Hepatocyte (in vitro differentiated cells): ENCODE measurements around the gene TAS2R60. TPM values are rescaled to one million over a fixed set of nuclear protein-coding genes. Genes with fewer than 3 reads are reported as not detected.
"Not testable (repeated sequence)": the region's sequence is repeated elsewhere in the genome, so short reads cannot be mapped to it uniquely, and the experiment has no call there.

Source experiments
- DNase-seq: peaks from one replicate; pipeline ENCODE4 v3.0.0-alpha.2; 2016; ENCODE audit warnings: low spot score
- H2AFZ ChIP-seq: fragments of 200-600 bp; sonication (generic); 2 replicates; pipeline ENCODE4 v1.6.0; 2016; ENCODE audit warnings: antibody characterized with exemption, mild to moderate bottlenecking
- H3K27ac ChIP-seq: fragments of 200-600 bp; sonication (generic); 2 replicates; pipeline ENCODE4 v1.5.1; 2016; ENCODE audit warnings: mild to moderate bottlenecking
- H3K27me3 ChIP-seq: fragments of 200-600 bp; sonication (generic); 2 replicates; pipeline ENCODE4 v1.6.1; 2016
- H3K36me3 ChIP-seq: fragments of 200-600 bp; sonication (generic); replicated peaks from 2 replicates; pipeline ENCODE4 v1.5.1; 2016; ENCODE audit warnings: low read depth; ENCODE audit not compliant: insufficient read depth
- H3K4me1 ChIP-seq: fragments of 200-600 bp; sonication (generic); 2 replicates; pipeline ENCODE4 v1.5.1; 2016; ENCODE audit warnings: mild to moderate bottlenecking, moderate library complexity; ENCODE audit not compliant: insufficient read depth
- H3K4me2 ChIP-seq: fragments of 200-600 bp; sonication (generic); 2 replicates; pipeline ENCODE4 v1.6.0; 2016
- H3K4me3 ChIP-seq: fragments of 200-600 bp; sonication (generic); 2 replicates; pipeline ENCODE4 v1.5.1; 2016; ENCODE audit warnings: mild to moderate bottlenecking
- H3K79me2 ChIP-seq: fragments of 200-600 bp; sonication (generic); 2 replicates; pipeline ENCODE4 v1.6.0; 2017; ENCODE audit warnings: mild to moderate bottlenecking
- H3K9me2 ChIP-seq: fragments of 200-600 bp; sonication (generic); replicated peaks from 2 replicates; pipeline ENCODE4 v1.6.0; 2017; ENCODE audit warnings: mild to moderate bottlenecking; ENCODE audit not compliant: insufficient read depth
- H3K9me3 ChIP-seq: fragments of 200-600 bp; sonication (generic); 2 replicates; pipeline ENCODE4 v1.5.1; 2016; ENCODE audit warnings: low read depth, mild to moderate bottlenecking
- H4K20me1 ChIP-seq: fragments of 200-600 bp; sonication (generic); 2 replicates; pipeline ENCODE4 v1.6.0; 2016; ENCODE audit warnings: mild to moderate bottlenecking; ENCODE audit not compliant: insufficient read depth, poor library complexity, severe bottlenecking
- EZH2 ChIP-seq: fragments of 200-600 bp; sonication (generic); IDR thresholded peaks from 2 replicates; pipeline ENCODE4 v1.6.1; 2016; ENCODE audit warnings: antibody characterized with exemption, mild to moderate bottlenecking, borderline replicate concordance
- EZH2phosphoT487 ChIP-seq: fragments of 200-600 bp; sonication (generic); IDR thresholded peaks from one replicate; pipeline ENCODE4 v1.6.1; 2018; ENCODE audit warnings: antibody characterized with exemption, mild to moderate bottlenecking, low read depth, moderate library complexity; ENCODE audit not compliant: unreplicated experiment, severe bottlenecking
- WGBS: methylation state at CpG from one replicate; pipeline ENCODE4 v1.1.6; 2016; ENCODE audit warnings: low lambda C conversion rate; ENCODE audit errors: missing lambda C conversion rate; 5-methylcytosine and 5-hydroxymethylcytosine counted together
- polyA plus RNA-seq: library from polyadenylated mRNA; unstranded; fragments of >200 nt; fragmentation: Nextera tagmentation; extraction: Ambion mirVana; gene quantifications from 2 replicates; pipeline ENCODE4 v1.2.1, GENCODE V29; 2016
- total RNA-seq: library from RNA; depleted of rRNA; stranded (reverse); fragments of >200 nt; gene quantifications from 2 replicates; pipeline ENCODE4 v1.2.3, GENCODE V29; 2014
- TF ChIP-seq, protein P1 (sequence below): fragments of 200-600 bp; sonication (generic); IDR thresholded peaks from 2 replicates; pipeline ENCODE4 v1.5.1; 2016; ENCODE audit warnings: antibody characterized with exemption, mild to moderate bottlenecking; ENCODE audit not compliant: poor library complexity

TAS2R60 gene
- total and polyA plus RNA-seq, 2 experiments from 2014 or later: not detected

DNA sequence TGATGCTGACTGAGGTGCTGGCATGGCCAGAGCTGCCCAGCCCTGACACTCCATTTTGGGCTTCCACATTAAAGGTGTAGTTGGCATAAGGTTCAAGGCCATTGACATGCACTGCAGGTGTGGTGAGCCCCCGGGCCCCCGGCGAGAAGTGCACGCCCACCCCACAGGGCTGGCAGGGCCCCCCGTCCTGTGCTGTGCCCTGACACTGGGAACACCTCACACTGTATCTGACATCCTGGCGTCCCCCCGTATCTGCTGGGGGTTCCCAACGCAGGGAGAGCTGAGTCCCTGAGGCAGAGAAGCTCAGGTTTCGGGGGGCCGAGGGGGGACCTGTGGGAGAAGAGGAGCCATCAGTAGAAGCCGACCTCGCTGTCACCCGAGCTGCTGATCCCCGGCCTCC, 44.6 kb upstream of the TAS2R60 start:
- Histone ChIP-seq H3K9me2 (no peaks in the 10 kb centered on the region), H3K27ac (no peak overlapping the region), H3K4me3 (no peak overlapping the region), H3K27me3 (no peaks in the 10 kb centered on the region), H4K20me1 (no peaks in the 10 kb centered on the region), H2AFZ (no peak overlapping the region), H3K79me2 (no peaks in the 10 kb centered on the region), H3K36me3 (no peaks in the 10 kb centered on the region), H3K4me1 (peaks cover 19% of the 10 kb centered on the region), H3K9me3 (no peaks in the 10 kb centered on the region), H3K4me2 (no peak overlapping the region)
- 97% methylated on average over 14 of the region's 14 CpGs for WGBS
- TF ChIP-seq EZH2phosphoT487 (no peak), EZH2 (no peak)
- TF ChIP-seq, protein P1, sequence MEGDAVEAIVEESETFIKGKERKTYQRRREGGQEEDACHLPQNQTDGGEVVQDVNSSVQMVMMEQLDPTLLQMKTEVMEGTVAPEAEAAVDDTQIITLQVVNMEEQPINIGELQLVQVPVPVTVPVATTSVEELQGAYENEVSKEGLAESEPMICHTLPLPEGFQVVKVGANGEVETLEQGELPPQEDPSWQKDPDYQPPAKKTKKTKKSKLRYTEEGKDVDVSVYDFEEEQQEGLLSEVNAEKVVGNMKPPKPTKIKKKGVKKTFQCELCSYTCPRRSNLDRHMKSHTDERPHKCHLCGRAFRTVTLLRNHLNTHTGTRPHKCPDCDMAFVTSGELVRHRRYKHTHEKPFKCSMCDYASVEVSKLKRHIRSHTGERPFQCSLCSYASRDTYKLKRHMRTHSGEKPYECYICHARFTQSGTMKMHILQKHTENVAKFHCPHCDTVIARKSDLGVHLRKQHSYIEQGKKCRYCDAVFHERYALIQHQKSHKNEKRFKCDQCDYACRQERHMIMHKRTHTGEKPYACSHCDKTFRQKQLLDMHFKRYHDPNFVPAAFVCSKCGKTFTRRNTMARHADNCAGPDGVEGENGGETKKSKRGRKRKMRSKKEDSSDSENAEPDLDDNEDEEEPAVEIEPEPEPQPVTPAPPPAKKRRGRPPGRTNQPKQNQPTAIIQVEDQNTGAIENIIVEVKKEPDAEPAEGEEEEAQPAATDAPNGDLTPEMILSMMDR: no peak
- no peak for DNase-seq

DNA sequence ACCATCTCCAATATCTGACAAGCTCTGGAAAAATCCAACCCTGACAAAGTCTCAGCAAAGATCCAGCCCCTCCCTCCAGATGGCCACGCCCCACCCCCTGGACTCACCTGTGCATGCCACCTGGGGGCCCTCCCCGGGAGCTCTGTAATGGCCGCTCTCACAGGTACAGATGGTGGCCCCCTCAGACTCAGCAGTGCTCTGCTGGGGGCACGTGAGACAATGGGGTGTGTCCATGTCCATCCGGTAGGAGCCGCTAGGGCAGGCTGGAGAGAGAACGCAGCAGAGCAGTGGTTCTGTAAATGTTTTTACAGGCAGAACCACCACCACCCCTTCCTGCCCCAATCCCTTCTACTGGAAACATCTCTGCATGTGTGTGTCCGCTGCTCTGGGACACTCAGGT, 44.1 kb upstream of the TAS2R60 start:
- TF ChIP-seq EZH2: no peak
- TF ChIP-seq, protein P1: no peak
- TF ChIP-seq EZH2phosphoT487: no peak
- no peaks in the 10 kb centered on the region for H3K9me3 ChIP-seq
- H3K27ac ChIP-seq: no peak overlapping the region
- no peak for DNase-seq
- no peak overlapping the region for H3K4me2 ChIP-seq
- H3K4me1 ChIP-seq: peaks cover 17% of the 10 kb centered on the region
- no peak overlapping the region for H2AFZ ChIP-seq
- no peaks in the 10 kb centered on the region for H3K27me3 ChIP-seq
- H3K4me3 ChIP-seq: no peak overlapping the region
- no peaks in the 10 kb centered on the region for H3K79me2 ChIP-seq
- H3K36me3 ChIP-seq: no peaks in the 10 kb centered on the region
- H3K9me2 ChIP-seq: no peaks in the 10 kb centered on the region
- H4K20me1 ChIP-seq: no peaks in the 10 kb centered on the region
- 92% methylated on average over 8 of the region's 8 CpGs for WGBS

GRCh38 chr7:143399642-143400041, 43.6 kb upstream of the TAS2R60 start:
- Histone ChIP-seq H3K4me1 (peaks cover 17% of the 10 kb centered on the region), H3K4me2 (no peak overlapping the region), H3K27me3 (no peaks in the 10 kb centered on the region), H2AFZ (no peak overlapping the region), H3K9me2 (no peaks in the 10 kb centered on the region), H3K4me3 (no peak overlapping the region), H3K27ac (no peak overlapping the region), H3K9me3 (no peaks in the 10 kb centered on the region), H4K20me1 (no peaks in the 10 kb centered on the region), H3K79me2 (no peaks in the 10 kb centered on the region), H3K36me3 (no peaks in the 10 kb centered on the region)
- TF ChIP-seq, protein P1: no peak
- no peak for TF ChIP-seq EZH2phosphoT487
- no peak for TF ChIP-seq EZH2
- DNase-seq: no peak
- WGBS: 95% methylated on average over 20 of the region's 20 CpGs

DNA sequence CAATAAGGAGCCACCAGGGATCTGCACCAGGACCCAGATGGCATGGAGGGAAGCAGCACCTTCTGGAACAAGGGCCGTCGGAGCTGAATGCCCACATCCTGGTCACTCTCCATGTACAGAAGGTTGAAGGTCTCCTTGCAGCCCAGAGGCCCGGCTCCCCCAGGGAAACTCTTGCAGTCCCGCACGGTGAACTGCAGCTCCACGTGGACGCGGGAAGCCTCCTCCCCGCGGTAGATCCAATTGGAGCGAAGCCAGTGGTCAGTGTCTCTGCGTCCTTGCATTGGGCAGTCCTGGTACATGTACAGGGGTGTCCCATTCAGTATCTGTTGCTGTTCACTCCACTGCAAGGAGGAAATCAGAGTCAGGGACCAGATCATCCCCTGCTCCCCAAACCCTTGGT, 42.0 kb upstream of the TAS2R60 start:
- Histone ChIP-seq H4K20me1 (no peaks in the 10 kb centered on the region), H3K27me3 (no peaks in the 10 kb centered on the region), H3K36me3 (no peaks in the 10 kb centered on the region), H3K9me3 (no peaks in the 10 kb centered on the region), H3K4me1 (peaks cover 11% of the 10 kb centered on the region), H3K4me2 (no peak overlapping the region), H2AFZ (no peak overlapping the region), H3K4me3 (no peak overlapping the region), H3K9me2 (no peaks in the 10 kb centered on the region), H3K27ac (no peak overlapping the region), H3K79me2 (no peaks in the 10 kb centered on the region)
- no peak for DNase-seq
- no peak for TF ChIP-seq EZH2
- TF ChIP-seq, protein P1: no peak
- TF ChIP-seq EZH2phosphoT487: no peak
- WGBS: 92% methylated on average over 12 of the region's 12 CpGs

DNA sequence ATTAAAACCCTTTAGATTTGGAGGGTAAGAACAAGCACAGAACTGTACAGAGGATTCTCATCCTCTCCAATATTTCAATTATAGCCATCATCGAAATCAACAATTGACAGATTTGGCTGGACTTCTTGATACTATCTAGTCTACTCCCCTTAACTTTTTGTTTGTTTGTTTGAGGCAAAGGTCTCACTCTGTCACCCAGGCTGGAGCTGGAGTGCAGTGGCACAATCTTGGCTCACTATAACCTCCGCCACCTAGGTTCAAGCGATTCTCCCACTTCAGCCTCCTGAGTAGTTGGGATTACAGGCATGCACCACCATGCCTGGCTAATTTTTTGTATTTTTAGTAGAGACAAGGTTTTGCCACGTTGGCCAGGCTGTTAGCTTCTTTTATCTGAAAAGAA, 41.0 kb upstream of the TAS2R60 start:
- WGBS: 94% methylated on average over 4 of the region's 4 CpGs
- H4K20me1 ChIP-seq: not testable (repeated sequence)

More for the DNA sequence above, 41.0 kb upstream of the TAS2R60 start:
- H3K4me3 ChIP-seq, H3K4me2 ChIP-seq, H3K9me2 ChIP-seq, DNase-seq, H3K79me2 ChIP-seq, H3K36me3 ChIP-seq, H3K9me3 ChIP-seq, H3K27ac ChIP-seq, H2AFZ ChIP-seq, H3K27me3 ChIP-seq: not testable (repeated sequence)
- peaks cover 13% of the 10 kb centered on the region for H3K4me1 ChIP-seq
